Colon (tissue), 2 donors: Measurements from ENCODE around the gene CRYL1.

Experiments
- FAIRE-seq: peaks from 2 replicates; lab custom pipeline; 2012; peaks lifted over from hg19 to GRCh38; lab: Jason Lieb, UNC
- donor health status: control.
- donor health status: control.

The CRYL1 gene

DNA sequence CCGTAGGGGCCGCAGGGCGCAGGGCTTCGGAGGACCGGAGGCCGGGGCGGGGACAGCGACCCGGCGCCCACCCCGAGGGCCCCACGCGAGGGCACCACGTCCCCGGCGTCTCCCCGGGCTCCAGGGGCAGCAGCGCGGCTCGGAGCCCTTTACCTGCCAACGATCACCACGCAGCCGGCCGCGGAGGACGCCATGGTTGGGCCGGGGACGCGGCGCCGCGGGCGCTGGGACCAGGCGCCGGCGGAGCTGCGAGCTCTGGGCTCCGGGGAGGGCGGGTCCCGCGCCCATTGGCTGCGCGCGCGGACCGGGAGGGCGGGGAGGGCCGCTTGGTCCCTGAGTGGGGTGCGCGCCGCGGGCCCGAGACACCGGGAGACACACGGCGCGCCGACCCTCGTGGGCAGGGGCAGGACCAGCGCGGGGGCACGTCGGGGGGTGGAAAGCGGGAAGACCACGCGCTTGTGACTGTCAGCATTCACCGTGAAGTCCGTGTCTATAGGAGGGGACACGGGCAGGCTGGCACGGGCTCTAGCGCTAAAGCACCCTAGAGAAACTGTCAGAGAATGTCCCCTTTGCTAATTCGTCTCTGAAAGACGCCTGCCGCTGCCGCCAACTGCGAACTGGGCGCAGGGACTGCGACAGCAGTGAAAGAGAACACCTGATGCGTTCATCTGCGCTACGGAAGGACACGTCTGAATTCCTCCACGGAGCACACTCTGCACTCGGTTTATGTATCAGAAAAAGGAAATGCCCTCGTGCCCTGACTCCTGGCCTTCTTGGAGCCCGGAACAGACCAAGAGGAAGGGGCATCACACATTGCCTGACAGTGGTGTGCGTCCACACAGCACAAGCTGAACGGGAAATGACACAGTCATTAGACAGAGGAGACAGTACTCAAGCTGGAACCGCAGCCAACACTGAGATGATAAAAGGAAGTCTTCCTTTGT lies at the start of gene CRYL1:
TSS of gene CRYL1 (minus strand) at position 257 of the 944 bp plus-strand sequence. CDS start at position 194, 63 bp downstream.
- no peak for FAIRE-seq

- FAIRE-seq = no peak
Observed at GRCh38 chr13:20573636-20574035, 48.0 kb upstream of the CRYL1 start.

DNA sequence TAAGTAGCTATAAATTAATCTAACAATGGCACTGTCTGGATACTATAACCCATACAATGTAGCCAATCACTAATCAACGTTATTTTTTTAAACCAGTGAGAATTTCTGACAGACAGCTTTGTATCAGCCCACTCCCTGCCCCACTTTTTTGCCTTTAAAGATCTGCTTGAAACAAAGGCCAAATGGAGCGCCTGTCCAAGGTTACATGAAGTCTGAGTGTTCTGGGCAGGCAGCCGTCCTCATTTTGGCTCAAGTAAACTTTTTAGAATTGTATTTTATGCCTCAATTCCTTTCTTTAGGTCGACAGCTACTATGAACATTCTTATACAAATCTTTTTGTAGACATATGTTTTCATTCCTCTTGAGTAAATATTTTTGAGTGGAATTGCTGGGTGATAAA lies 47.5 kb upstream of the CRYL1 start:
- no peak for FAIRE-seq

DNA sequence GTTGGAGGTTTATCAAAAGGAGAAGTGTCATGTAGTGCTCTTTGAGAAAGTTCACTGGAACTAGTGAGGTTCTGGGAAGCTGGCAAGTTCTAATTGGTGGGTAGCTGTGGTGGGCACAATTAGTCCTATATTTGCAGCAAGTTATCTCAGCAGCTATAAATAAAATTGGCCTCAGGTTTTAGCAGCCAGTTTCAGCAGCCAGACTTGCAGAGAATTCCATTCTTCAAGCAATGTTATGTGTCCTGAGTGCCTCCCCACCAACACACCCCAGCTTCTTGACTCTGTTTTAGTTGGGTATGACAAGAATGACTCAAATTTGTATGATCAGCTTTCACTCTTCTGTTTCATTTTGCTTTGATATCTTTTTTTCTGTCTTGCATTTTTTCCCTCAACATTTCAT lies 46.0 kb upstream of the CRYL1 start:
- FAIRE-seq = no peak

GRCh38 chr13:20570517-20570916 lies 44.9 kb upstream of the CRYL1 start:
- no peak for FAIRE-seq

DNA sequence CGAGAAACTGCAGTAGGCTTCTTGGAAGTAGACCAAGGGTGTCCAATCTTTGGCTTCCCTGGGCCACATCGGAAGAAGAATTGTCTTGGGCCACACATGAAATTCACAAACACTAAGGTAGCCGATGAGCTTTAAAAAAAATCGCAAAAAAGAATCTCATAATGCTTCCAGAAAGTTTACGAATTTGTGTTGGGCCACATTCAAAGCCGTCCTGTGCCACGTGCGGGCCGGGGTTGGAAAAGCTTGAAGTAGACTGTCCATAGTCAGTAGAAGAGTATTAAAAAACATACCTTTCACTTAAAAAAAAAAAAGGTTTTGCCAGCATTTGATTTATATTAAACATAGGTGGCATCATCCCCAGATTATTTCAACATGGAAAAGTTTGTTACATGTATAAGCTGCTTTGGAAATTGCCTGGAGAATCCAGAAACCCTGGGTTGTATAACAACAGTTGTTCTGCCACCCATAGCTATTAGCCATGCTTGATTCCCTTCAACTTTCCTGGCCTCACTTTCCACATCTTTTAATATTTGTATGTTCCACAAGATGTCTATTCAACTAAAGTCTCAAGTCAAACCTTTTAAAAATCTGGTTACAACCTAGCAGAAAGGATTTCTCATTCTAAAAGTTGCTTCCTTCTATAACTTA lies 42.3 kb upstream of the CRYL1 start:
- FAIRE-seq = peak; percentile 45

DNA sequence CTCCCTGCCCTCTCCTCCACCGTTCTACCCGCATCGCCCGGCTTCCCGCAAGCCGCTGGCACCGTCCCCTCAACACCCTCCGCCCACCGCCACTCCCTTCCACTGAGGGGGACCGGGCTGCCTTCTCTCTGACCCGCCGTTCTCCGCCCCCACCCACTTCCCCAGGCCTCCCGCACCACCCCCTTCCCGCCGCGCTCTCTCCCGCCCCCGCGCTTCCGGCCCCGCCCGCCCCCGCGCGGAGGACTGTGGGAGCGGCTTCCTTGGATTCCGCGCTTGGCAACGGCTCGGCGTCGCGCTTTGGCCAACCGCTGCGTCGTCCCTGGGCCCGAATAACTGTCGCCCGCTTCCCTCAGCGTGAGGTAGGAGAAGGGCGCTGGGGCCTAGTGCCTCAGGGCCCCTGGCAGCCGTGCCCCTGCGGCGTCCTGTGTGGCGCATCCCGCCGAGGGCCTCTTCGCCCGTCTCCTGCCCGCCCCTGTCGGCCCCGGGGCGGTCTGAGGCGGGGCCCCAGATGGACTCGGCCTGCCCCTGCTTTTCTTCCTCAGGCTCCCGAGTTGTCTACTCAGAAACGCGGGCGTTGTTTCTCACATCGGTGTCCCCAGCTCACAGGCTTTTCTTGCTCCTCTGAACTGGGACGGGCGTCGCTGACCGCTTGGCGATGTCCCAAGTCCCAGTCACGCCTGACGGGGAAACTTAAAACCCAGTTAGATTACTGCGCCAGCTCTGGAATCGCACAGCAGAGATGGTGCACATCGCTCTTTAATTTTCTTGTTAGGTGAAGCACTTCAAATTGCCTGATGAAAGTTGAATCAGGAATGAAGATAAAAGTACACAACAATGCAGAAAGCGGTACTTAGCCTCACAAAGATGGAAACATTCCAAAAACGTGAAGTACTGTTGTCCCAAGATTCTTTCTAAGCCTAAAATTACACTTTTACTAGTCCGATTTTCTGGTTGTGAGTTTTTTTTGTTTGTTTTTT lies 41.5 kb upstream of the CRYL1 start, which contains the start of gene IFT88:
TSS of gene IFT88 (plus strand) at position 260 of the 977 bp plus-strand sequence. CDS start 7,229 bp downstream, outside the sequence.
- FAIRE-seq = no peak

- FAIRE-seq = no peak
Observed at GRCh38 chr13:20566468-20566897, 40.8 kb upstream of the CRYL1 start.

- no peak for FAIRE-seq
Observed at GRCh38 chr13:20565115-20565736, 39.6 kb upstream of the CRYL1 start.

DNA sequence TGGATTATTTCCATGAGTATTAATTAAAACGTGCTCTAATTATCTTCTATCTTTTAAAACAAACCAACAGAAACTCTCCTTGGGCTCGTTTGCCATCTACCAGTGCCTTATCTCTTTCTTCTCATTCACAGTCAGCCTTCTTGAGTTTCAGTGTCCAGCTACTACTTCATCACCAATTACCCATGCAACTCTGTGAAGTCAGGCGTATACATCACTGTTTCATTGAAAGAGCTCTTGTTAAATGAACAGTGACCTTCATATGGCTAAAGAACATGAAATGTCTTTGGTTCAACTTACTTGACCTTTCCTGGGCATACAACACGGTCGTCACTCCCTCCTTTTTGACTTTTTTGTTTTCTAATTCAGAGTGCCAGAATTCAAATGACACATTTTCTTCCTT lies 36.1 kb upstream of the CRYL1 start:
- no peak for FAIRE-seq

DNA sequence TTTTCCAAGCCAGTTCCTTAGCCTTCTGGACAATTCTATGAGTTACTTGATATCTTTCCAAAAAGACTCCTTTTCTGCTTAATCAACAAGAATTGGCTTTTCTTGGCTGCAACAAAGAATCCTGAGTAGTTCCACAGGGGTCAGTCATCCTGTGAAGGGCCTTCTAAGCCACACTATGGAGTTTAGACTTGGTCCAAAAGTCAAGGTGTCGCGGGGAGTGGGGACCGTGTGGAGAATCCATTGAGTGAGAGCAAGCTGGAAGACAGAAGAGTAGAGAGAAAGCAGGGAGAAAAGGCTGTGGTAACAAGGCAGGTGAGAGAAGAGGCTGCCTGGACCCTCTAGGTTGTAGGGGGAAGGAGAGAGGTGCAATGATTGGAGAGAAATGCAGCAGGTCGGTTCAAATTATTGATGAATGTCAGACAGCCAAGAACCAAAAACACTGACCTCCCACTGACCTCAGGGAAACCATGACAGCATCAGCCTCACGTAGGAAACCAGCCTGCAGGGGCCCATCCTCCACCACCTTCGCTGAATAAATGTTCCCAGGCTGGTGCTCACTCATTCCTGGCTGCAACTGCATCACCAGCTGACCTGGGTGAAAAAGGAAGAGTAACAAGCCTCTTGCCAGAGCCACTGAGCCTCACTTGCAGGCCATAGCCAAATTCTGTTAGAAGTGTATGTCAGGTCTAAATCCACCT lies 34.2 kb upstream of the CRYL1 start:
- no peak for FAIRE-seq

DNA sequence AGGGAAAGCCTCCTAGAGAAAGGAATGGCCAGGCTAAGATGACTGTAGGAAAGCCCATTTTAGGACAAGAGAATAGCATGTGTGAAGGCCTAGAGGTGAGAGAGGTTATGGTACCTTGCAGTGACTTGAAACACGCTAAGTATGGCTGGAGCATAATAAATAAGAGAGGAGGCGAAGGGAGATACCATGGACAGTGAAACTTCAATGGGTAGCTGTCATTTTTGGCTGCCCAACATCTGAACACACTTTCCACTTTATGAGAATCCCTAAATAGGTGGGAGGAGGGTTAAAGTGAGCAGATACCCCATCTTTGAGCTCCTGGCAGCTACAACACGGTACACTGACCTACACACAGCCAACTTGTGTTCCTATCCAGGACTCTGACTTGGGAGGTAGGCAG lies 33.3 kb upstream of the CRYL1 start:
- FAIRE-seq = no peak

DNA sequence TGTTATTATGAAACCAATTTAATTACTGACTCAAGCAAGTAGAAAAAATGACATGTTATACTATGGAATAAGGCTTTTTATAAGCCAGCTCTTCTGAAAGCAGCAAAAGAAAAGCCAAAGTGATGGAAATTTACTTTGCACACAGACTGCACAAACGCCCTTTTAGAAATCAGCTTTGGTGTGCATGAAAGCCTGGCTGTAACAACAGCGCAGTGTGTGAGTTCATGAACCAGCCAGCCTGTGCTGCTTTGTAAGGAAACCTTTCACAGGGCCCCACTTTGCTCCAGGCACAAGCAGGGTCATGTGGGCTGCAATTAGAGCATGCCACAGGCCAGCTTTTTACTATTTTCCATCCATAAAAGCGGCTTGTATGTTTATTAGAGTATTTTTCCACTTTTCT lies 27.7 kb upstream of the CRYL1 start:
- FAIRE-seq = no peak

- FAIRE-seq = no peak
Observed at GRCh38 chr13:20550799-20551198, 25.1 kb upstream of the CRYL1 start.

GRCh38 chr13:20547479-20547908 lies 21.8 kb upstream of the CRYL1 start:
- FAIRE-seq = no peak

DNA sequence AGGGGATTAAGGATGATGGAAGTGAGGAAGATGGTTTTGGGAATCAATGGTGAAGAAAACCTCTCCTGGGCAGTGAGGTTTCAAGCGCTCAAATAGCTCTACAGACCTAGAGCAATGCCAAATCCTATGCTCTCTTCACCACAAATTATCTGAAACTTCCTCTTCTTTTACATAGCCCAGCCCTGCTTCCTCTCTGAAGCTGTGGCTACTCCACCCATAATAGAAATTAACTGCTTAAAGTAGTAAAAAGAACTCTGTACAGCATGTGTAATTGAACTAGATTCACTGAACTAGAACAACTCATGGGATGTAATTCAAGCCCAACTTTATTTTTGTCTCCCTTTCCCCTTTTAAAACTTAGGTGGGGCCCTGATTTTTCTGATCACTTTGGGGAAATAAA lies 20.9 kb upstream of the CRYL1 start:
- peak; percentile 28 for FAIRE-seq

GRCh38 chr13:20544201-20544923 lies 18.7 kb upstream of the CRYL1 start:
- FAIRE-seq = no peak

GRCh38 chr13:20536992-20537391 lies 11.3 kb upstream of the CRYL1 start:
- FAIRE-seq = peak; percentile 88

GRCh38 chr13:20534038-20534608 lies 8.5 kb upstream of the CRYL1 start:
- no peak for FAIRE-seq

- no peak for FAIRE-seq
Observed at GRCh38 chr13:20528452-20528851, 2.8 kb upstream of the CRYL1 start.
